ENCODE results near the gene SCAF8.
"Not testable (repeated sequence)": the region's sequence is repeated elsewhere in the genome, so short reads cannot be mapped to it uniquely, and the experiment has no call there.

The SCAF8 gene, protein sequence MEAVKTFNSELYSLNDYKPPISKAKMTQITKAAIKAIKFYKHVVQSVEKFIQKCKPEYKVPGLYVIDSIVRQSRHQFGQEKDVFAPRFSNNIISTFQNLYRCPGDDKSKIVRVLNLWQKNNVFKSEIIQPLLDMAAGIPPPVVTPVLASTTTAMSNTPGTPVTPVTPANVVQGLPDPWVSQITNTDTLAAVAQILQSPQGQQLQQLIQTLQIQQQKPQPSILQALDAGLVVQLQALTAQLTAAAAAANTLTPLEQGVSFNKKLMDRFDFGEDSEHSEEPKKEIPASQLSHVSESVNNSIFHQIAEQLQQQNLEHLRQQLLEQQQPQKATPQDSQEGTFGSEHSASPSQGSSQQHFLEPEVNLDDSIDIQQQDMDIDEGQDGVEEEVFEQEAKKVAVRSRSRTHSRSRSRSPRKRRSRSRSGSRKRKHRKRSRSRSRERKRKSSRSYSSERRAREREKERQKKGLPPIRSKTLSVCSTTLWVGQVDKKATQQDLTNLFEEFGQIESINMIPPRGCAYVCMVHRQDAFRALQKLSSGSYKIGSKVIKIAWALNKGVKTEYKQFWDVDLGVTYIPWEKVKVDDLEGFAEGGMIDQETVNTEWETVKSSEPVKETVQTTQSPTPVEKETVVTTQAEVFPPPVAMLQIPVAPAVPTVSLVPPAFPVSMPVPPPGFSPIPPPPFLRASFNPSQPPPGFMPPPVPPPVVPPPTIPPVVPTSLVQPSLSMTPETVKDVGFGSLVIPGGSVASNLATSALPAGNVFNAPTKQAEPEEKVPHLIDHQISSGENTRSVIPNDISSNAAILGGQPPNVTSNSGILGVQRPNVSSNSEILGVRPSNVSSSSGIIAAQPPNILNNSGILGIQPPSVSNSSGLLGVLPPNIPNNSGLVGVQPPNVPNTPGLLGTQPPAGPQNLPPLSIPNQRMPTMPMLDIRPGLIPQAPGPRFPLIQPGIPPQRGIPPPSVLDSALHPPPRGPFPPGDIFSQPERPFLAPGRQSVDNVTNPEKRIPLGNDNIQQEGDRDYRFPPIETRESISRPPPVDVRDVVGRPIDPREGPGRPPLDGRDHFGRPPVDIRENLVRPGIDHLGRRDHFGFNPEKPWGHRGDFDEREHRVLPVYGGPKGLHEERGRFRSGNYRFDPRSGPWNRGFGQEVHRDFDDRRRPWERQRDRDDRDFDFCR (N-terminal part only)

DNA sequence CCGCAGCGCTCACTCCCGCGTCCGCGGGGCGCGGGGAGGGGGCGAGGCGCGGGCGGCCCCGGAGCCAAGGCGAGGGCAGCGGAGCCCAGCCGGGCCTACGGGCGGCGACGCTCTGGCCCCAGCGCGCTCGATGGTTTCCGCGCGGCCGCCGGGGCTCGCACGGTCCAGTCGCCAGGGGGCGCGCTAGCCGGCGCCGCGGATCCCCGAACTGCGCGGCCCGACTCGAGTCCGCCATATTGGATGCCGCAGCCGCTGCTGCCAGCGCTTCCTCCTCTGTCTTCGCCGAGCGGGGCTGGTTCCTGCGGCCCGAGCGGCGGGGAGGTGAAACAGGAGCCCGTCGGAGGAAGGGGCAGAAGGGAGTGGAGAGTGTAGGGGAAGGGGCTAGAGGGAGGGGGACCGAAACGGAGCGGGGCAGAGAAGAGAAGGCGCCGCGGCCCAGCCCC, at the start of gene SCAF8:
Gene SCAF8, plus strand, starts transcription at position 234 of the 443 bp plus-strand sequence. CDS start 485 bp downstream, outside the sequence.
- peak; percentile 79 to 84 for DNase-seq (ENCODE audit: low read depth in 1 of 2, low spot score in 1 of 2)

DNA sequence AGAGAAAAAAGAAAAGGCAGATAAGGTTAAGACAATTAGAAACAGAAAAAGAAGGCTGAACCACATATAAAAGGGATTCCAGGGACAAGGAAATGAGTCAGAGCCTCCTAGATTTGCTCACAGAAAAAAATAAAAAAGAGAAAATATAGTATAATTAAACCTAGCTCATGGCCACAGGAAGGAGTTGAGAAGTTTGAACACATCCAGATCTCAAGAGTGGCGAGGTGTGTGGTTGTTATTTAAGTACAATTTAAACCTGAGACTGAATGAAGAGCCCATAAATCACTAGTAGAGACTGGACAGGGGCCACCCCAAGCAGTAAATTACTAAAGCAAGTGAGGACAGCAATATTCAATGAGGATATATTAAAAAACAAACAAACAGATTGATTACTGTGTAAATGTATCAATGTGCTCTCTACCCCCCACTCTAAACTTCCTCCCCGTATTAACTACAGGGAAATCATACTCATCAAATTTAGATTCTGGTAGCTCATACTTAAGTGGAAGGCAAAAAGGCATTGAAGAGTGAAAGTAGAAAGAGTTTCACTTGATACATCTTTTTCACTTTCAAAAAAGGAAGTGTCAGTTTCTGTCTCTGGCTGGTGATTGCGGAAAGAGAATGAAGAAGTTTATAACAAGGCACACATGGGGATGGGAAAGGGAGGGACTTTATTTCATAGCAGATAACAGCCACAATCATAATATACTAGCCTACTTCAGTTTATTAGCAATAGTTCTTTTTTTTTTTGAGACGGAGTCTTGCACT, 49.3 kb upstream of the SCAF8 start:
- DNase-seq (ENCODE audit: low read depth in 1 of 2, low spot score in 1 of 2): no peak

DNA sequence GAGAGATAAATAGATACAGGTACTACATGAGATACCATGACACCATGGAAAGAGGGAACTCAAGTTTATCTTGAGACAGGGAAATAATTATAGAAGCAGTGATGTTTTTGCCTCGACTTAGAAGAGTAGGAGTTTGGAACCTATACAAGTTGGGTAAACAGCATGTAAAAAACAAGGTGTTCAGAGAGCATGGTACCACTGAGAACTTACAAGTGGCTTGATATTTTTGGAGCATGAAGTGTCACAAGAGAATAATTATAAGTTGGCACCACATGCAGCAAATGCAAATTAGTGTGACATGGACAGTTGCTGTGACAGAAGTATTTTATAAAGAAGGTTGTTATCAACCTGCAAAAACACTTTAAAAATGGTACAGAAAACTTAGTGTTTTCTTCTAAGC, 47.1 kb upstream of the SCAF8 start:
- DNase-seq (ENCODE audit: low read depth in 1 of 2, low spot score in 1 of 2): no peak

DNA sequence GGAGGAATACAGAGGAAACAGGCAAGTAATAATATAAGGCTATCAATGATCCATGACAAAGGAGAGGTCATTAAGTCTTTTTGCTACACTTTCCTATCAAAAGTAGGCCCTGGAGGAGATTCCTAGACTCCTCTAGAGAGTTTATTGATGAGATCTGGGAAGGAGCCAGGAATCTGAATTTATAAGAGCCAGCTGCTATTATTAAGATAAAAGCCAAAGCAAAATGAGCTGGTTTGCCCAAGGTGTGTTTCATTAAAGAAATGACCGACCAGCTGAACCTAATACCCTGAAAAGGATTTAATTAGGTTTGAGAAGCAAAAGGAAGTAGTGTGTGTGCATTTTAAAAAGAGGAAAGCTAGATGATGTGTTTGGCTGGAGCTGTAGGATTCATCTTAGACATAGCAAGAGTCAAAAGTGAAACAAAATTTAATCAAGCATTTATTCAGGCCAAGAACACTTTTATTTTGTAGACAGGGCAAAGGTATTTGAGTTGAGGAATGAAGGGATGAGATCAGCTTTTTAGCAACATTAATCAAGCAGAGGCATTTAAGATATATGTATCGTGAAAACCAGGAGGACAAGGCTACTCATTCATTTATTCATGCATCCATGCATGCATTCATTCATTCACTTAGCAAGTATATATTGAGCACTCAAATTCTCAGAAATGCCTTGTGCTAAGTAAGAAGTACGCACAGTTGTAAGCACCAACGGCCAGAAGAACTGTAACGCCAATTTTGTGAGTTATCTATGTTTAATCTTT, 43.5 kb upstream of the SCAF8 start:
- no peak for DNase-seq (ENCODE audit: low read depth in 1 of 2, low spot score in 1 of 2)

DNA sequence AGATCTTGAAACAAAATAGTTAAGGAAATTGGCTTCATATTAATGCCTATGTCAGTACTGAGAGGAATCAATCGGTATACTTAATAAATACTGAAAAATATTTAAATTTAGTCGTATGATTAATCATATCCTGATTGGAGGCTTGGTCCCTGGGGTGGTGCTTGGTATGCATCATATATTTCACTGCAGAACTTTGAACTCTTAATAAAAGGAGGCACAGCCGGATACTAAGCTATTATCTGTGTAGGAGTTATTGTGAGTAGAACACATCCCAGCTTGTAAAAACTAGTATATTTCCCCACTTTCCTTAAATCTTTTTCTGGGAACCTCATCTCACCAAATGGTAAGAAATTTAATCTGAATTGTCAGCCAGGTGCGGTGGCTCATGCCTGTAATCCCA, 42.4 kb upstream of the SCAF8 start:
- DNase-seq (ENCODE audit: low read depth in 1 of 2, low spot score in 1 of 2): no peak

DNA sequence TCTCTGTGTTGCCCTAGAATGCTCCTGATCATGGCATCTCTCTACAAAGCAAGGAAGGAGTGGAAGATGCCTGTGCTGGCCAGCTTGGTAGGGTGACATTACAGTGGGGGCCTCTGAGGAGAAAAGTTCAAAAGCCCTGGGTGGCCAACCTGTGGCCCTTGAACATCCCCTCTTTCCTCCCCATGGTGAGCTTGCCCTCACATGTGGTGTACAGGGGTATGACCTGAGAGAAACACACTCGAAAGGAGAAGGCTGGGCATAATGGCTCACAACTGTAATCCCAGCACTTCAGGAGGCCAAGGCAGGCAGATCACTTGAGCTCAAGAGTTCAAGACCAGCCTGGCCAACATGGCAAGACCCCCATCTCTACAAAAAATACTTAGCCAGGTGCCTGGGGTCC, 36.6 kb upstream of the SCAF8 start:
- DNase-seq (ENCODE audit: low read depth in 1 of 2, low spot score in 1 of 2): no peak

DNA sequence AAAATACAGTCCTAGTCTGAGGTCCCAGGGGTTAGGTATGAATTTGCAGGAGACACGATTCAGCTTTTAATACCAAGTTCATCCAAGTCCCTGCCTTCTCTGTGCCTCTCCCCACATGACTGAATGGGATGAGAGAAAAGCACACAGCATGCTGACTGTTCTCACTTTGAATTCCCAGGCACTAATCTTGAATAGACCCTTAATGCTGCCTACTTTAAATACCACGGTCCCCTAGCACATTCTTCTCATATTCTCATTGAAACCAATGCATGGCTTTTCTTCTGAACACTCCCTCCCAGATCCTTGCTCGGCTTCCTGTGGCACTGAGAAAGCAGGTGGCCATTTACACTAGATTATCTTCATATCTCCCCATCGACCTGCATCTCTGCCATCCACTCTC, 30.1 kb upstream of the SCAF8 start:
- no peak for DNase-seq (ENCODE audit: low read depth in 1 of 2, low spot score in 1 of 2)

DNA sequence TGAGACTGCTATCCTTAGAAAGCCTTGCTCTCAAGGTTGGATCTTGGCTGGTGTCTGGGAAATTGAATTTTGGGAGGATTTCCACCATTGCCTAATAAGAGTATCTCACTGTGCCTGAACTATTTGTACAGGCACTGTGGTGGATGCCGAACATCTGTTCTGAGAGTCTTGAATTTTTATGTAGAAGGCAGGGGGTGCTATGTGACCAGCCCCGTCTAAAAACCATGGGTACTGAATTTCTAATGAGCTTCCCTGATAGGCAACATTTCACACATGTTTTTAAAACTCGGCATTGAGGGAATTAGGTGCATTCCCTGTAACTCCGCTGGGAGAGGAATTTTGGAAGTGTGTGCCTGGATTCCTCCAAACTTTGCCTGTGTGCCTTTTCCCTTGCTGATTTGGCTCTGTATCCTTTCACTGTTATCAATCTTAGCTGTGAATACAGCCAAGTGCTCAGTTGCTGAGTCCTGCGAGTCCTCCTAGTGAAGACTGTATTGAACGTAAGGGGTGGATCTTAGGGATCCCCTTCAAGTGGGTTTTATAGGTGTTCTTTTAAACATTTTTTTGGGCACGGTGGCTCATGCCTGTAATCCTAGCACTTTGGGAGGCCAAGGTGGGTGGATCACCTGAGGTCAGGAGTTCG, 27.6 kb upstream of the SCAF8 start:
- no peak for DNase-seq (ENCODE audit: low read depth in 1 of 2, low spot score in 1 of 2)

DNA sequence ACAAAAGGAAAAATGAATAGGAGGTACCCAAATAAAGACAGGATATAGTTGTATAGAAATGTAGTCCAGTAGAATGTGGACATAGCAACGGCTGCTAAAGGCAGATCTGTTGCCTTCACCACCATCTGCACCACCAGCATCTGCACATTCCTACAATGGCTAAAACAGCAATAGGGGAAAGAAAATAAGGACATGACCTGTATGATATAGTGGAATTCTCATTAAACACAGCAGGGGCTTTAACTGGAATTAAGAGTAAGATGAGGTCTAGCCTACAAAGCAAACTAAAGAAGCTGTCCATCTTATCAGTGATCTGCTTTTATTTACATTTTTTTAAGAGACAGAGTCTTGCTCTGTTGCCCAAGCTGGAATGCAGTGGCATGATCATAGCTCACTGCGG, 26.8 kb upstream of the SCAF8 start:
- DNase-seq (ENCODE audit: low read depth in 1 of 2, low spot score in 1 of 2): no peak

DNA sequence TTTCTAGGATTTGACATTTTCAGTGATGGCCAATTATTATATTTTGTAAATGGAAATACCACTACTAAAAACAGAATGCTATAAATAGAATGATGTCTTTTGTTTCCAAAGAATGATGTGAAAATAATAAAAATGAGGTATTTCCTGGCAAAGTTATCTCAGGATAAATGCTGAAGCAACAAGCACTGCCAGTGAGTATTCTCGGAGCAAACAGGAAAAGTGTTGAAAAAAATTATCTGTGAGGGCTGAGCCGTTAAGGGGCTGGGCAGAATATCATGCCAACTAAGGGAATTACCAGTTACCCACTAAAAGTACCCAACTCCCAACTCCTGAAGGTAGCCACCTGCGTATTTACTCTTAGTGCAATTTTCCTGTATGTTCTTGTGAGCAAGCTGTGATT, 23.6 kb upstream of the SCAF8 start:
- no peak for DNase-seq (ENCODE audit: low read depth in 1 of 2, low spot score in 1 of 2)

DNA sequence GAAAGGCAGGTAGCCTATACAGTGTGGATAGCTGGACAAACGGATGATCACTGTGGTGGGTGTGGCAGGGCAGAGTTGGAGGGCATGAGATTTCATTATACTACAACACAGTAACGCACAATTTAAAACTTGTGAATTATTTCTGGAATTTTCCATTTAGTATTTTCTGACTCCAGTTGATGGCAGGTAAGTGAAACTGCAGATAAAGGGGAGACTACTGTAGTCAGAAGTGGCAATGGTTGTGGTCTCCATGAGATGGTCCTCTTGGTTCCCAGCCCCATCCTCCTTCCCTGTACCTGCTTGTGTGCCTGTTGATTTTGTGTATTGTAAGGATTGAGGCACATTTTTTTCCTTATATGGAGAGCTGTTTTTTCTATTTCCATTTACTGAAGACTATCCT, 22.5 kb upstream of the SCAF8 start:
- no peak for DNase-seq (ENCODE audit: low read depth in 1 of 2, low spot score in 1 of 2)

DNA sequence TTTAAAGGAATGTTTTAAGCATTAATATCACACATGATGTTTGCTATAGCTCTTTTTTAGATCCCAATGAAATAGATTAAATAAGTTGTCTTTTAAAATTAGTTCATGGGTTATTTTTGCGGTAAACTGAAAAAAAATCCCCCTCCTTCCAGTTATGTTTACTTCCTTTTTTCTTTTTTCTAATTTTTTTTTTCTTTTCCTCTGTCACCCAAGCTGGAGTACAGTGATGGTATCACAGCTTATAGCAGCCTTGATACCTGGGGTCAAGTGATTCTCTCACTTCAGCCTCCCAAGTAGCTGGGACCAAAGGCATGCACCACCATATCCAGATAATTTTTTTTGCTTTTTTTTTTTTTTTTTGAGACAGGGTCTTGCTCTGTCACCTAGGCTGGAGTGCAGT, 17.8 kb upstream of the SCAF8 start:
- DNase-seq (ENCODE audit: low read depth in 1 of 2, low spot score in 1 of 2): no peak

DNA sequence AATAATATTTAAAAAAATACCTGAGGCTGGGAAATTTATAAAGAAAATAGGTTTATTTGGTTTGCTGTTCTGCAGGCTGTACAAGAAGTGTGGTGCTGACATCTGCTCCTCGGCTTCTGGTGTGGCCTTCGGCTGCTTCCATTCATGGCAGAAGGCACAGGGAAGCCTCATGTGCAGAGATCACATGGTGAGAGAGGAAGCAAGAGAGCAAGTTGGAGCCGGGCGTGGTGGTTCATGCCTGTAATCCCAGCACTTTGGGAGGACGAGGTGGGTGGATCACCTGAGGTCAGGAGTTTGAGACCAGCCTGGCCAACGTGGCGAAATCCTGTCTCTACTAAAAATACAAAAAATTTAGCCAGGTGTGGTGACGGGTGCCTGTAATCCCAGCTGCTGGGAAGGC, 16.9 kb upstream of the SCAF8 start:
- not testable (repeated sequence) for DNase-seq (ENCODE audit: low read depth in 1 of 2, low spot score in 1 of 2)

DNA sequence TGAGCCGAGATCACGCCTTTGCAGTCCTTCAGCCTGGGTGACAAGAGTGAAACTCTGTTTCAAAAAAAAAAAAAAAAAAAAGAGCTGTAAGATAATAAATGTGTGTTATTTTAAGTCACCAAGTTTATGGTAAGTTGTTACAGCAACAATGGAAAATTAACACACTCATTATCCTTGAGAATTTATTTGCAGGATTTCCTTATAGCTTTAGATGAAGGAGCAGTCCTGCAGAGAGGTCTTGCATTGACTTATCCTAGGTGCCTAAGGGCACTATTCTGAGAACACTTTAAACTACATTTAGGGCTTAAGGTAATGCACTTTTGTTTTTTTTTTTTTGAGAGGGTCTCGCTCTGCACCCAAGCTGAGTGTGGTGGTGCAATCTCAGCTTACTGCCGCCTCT, 13.8 kb upstream of the SCAF8 start:
- no peak for DNase-seq (ENCODE audit: low read depth in 1 of 2, low spot score in 1 of 2)

DNA sequence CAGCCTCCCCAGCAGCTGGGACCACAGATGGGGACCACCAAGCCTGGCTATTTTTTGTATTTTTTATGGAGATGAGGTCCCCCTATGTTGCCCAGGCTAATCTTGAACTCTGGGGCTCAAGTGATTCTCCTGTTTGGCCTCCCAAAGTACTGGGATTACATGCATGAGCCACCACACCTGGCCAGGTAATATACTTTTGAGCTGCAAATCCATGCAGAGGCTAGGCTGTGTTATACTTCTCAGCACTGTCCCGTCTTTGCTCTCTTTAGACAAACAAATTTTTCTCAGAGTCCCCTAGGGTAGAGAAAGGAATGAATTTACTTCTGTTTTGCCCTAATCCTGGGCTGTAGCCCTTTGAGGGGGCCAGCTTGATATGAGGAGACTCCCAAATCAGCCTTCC, 13.4 kb upstream of the SCAF8 start:
- DNase-seq (ENCODE audit: low read depth in 1 of 2, low spot score in 1 of 2): no peak

DNA sequence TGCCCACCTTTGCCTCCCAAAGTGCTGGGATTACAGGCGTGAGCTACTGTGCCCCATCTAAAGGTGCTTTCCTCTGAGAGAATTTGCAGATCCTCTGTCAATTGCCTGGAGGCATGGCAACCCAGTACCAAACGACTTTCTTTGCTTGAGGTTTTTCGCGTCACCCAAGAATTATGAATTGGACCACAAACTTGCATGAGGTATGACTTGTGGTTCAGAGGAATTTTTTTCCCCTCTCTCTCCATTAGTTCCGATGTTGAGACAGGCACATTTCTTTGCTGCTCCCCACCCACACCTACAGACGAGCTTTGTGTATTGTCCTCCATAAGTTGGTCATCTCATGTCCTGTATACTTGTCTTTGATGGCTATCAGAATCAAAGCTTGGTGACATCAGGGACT, 11.8 kb upstream of the SCAF8 start:
- DNase-seq (ENCODE audit: low read depth in 1 of 2, low spot score in 1 of 2): no peak

DNA sequence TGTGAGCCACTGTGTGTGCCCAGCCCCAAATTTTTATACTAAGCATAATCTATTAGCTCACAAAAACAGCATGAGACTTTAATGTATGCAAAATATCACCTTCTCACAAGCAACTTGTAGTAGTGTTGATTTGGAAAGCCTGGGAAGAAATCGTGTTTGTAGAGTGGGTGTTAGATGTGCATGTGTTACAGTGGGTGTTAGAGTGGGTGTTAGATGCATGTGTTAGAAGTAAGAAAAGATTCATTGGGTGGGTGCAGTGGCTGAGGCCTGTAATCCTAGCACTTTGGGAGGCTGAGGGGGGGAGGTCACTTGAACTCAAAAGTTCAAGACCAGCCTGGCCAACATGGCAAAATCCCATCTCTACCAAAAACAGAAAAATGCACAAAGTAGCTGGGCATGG, 6.3 kb upstream of the SCAF8 start:
- no peak for DNase-seq (ENCODE audit: low read depth in 1 of 2, low spot score in 1 of 2)

DNA sequence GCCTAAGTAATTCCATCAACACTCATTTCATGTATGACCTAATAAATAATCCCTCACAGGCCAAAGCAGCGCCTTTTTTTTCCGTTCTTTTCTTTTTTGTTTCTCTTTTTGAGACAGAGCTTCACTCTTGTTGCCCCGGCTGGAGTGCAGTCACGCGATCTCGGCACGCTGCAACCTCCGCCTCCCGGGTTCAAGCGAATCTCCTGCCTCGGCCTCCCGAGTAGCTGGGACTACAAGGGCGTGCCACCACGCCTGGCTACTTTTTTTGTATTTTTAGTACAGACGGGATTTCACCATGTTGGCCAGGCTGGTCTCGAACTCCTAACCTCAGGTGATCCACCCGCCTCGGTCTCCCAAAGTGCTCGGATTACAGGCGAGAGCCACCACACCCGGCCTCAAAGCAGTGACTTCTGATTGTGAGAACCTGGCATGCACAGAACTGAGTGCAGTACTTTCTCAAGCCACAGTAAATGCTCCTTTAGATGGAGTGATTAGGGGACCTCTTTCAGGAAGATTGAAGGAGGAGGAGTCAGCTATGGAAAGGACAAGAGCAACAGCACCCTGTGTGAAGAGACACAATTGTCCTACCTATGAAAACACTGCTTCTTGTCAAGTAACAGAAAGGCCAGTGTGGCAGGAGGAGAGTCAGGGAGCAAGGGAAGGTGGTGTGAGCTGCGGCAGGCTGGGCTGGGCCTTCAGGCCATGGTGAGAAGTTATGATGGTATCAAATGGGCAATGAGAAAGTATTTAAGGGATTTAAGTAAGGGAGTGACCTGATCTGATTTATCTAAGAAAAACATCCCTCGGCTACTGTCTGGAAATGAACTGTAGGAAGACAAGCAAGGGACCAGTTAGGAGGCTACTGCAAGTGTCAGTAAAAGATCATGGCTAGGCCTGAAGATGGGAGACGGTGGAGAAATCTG, 1.7 kb upstream of the SCAF8 start:
- no peak for DNase-seq (ENCODE audit: low read depth in 1 of 2, low spot score in 1 of 2)

All from stimulated activated CD4-positive, alpha-beta T cell treated with anti-CD3 and anti-CD28 coated beads, Interleukin-15, amount 100 ng/mL, for 1 hour (primary cell).